GM15510 (cell line): ENCODE measurements around the gene PGF.

Experiments
- POLR2A ChIP-seq: IDR thresholded peaks from 3 replicates; pipeline ENCODE4 v1.6.1; 2011; ENCODE audit warnings: borderline replicate concordance; ENCODE audit not compliant: insufficient read length; ENCODE audit errors: extremely low read depth

The PGF gene

DNA sequence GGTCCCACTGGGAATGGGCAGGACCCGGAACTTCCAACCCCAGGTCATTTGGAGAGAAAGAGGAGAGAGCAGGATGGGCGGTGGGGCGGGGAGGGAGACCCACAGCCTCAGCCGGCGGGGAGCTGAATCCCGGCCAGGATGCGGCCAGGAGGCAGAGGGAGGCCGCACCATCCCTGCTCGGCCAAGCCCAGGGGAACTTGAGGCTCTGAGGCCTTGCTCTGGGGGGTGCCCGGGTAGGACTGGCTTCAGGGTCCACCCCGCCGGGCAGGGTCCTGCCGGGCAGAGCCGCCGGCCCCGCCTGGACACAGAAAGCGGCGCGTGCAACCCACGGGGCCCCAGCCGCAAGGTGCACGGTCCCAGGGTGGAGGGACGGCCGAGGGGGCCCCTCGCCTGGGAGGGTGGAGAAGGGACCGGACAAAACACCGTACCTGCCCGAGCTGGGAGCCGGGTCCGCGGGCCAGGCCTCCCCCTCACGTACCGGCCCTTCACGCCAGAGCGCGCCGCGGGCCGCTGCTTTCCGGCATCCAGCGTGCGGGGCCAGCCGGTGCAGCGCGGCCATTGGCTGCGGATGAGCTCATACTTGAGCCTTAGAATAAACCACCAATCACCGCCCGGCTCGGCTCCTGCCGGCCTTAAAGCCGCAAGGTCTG is 32.5 kb downstream of the PGF start, which contains the start of gene RPS6KL1:
Gene RPS6KL1, minus strand, starts transcription at position 509 of the 650 bp plus-strand sequence. CDS start 1,719 bp downstream, outside the sequence.
- TF ChIP-seq POLR2A = peak; percentile 48

DNA sequence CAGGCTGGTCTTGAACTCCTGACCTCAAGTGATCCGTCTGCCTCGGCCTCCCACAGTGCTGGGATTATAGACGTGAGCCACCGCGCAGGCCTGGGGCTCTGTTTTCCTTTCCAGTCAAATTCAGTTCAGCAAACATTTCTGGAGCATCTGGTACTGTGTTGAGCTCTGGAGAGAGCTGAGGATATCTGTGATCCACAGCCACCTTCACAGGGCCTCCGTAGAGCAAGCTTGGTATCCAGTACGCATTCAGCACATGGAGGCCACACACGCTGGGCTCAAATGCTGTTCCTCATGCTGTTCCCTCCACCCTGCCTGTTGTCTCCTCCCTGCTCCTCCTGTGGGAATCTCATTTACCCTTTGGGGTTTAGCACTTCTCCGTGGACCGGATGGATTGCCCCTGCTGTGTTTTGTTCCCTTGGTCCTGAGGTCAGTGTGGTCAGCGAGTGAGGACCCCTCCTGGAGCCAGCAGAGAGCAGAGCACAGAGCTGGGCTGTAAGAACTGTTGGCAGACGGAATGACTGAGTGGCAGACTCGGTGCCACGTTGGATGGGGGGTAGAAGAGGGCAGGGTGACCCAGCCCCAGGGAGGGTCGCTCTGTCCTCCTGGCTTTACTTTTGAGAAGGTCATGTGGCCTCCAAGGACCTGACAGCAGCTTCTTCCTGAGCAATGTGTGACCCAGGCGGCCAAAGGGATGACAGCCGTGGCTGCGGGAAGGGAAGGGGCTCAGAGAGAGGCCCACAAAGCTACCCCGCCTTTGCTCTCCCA is 33.2 kb downstream of the PGF start:
- no peak for TF ChIP-seq POLR2A

DNA sequence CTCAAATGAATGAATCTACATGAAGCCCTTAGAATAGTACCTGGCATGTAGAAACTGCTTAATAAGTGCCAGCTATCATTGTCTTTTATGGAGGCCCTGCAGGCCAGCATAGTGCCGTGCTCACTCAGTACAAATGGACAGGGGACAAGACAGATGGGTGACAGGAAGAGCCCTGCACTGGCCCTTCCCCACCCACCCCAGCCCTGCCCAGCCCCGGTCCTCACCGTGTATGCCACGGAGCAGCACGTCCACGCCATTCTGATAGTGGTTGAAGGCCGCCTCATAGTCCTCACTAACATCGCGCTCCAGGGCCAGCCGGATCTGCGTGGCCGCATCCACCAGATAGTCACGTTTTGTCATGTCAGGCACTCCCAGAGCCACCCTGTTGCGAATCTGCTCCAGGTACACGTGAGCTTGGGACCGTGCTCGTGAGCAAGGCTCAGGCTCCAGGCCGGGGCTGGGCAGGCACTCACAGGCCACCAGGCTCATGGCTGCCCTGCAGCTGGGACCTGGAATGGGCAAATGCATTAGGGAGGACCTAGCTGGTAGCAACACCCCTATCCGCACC is 34.3 kb downstream of the PGF start:
- TF ChIP-seq POLR2A = no peak

DNA sequence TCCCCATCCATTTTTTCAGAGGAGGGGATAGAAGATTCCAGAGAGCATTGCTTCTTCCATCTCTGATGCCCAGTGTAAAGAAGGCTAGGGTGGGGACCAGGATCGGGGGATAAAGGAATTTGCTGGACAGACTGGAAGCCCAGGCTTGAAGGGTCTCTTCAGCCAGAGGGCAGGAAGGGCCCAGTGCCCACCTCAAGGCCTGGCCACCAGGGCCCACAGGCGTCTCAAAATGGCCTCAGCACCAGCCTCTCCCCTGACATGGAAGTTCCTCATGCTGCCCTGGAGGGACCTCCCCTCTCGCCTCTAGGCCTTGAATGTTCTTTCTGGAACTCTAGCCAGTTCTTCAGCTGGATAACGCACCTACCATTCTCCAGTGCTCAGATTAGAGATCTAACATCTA is 35.1 kb downstream of the PGF start:
- TF ChIP-seq POLR2A = no peak

DNA sequence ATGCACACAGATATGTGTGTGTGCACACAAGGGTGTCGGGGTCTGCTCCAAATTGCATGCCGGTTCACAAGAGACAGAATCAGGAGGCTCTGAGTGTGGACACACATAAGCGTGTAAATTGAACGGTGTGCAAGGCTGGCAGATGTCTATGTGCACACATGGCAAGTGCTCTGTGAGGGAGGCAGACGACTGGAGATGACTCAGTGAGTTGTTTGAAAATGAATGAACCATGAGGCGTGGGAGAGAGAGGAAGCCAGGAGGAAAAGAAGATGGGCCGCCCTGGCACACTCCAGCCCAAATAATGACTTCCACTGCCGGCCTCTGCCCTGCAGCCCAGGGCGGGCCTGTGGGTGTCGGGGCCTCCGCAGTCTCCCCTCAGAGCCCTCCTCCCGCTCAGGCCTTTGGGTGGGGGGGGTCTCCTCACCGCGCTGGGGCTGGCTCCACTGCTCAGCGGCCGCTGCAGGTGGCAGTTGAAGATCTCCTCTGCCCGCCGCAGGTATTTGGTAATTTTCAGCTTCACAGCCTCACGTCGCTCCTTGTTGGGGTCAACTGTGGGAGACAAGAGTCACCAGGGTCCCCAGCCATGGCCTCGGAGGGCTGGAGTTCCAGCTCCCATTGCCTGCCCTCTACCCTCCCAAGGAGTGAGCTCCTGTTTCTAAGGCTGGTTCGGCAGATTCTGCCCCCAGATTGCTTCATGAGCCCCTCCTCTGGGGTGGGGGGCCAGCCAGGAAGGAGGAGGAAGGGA is 35.8 kb downstream of the PGF start:
- no peak for TF ChIP-seq POLR2A

DNA sequence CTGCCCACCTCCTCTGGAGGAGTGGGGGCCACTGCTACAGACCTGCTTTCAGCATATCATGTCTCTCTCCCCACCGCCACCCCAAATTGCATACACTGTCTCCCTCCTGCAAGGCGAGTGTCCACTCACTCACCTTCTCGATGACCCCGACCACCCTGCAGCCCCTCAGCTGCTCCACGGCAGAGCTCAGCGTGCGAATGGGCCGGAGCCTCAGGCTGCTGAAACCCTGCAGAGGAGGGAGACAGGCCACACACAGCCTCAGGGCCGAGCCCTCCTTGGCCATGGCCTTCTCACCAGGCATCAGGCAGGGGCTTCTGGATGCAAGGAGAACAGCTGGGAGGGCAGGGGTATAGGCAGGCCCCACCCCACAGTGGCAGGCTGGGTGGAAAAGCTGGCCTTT is 37.0 kb downstream of the PGF start:
- TF ChIP-seq POLR2A = no peak

DNA sequence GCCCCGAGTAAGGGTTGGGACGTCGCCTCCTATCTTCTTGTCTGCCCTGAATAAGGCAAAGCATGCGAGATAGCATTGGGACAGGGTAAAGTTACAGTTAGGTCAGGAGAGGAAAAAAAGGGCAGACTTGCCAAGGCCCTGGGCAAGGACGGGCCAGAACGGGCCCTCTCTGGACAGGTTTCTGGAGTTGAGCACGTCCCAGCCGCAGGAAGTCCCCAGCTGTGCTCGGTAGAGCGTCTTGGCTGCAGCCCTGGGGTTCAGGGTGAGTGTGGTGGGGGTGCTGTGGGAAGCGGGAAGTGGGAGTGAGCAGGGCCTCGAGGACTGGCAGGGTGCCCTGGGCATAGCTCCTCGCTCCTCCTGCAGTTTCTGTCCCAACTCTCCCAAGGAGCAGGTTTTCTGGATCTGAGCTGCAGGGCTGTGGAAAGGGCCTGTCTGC is 37.7 kb downstream of the PGF start:
- TF ChIP-seq POLR2A = no peak

DNA sequence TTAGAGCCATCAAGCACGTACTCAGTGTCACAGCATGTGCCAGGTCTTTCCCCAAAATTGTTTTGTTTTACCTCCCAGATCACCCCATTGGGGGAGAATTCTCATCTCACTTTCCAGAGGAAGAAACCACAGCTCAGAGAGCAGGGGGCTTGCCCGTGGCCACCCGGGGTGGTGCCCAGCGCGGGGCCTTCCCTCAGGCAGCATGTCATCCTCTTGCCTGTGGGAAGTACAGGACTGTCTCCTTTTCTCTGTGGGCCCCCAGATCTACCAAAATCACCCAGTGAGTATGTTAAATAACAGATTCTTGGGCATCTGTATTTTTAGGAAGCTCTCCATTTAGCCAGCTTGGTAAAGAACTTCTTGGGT is 38.2 kb downstream of the PGF start:
- no peak for TF ChIP-seq POLR2A

DNA sequence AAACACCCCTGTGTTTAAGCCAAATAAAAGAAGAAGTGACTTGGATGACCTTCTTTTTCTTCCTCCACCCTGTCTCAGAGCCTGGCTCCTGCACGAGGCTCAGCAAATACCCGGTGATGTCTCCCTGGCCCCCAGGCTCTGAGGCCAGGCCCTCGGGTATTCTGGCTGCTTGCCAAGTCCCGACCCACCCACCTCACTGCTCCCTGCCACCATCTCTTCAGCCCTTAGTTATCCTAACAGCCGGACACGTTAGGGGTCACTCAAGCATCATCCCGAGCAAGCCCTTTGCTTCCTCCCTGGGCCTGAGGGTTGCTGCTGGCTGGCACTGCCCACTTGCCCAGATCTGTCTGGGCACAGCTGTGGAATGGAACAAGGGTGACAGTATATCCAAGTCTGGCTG is 39.6 kb downstream of the PGF start:
- TF ChIP-seq POLR2A = no peak

DNA sequence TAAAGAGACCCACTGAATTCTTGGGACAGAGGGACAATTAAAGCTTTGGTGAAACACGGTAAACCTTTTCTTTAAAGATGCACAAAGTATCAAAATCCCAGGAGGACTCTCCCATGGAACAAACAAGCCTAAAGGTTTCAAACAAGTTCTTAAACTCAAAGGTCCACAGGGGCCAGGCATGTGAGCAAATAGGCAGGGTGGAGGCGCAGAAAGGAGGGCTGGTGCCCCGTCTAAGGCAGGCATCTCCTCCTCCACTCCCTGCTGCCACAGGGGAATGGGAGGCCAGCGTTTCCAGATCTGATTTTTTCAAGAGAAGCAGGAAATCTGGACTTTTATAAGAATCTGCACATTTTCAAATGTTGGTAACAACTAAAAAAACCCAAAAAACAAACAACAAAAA is 40.0 kb downstream of the PGF start:
- TF ChIP-seq POLR2A = no peak

DNA sequence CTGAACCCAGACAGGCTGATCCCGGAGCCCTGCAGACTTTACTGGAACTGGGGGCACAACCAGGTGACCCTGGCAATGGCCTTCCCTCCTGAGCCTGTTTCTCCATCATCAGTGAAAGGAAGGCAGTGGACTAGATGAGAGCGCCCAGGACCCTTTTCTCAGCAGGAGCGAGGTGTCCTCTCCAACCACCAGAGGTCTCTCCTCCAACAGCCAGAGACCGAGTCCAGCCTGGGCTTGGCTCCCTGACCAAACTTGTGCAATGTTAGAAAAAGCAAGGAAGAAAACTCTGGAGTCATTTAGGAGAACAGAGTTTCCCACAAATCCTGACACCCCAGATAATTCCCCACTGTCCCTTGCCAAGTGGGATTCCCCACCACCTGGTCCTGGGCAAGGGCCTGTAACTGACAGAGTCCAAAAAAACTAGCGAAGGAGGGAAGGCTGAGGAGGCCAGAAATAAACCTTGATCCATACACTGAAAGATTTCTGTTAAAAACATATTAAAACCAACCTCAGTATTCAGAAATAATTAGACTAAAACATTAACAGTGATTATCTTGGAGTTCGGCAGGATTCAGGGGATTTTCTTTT is 41.3 kb downstream of the PGF start:
- TF ChIP-seq POLR2A = no peak

DNA sequence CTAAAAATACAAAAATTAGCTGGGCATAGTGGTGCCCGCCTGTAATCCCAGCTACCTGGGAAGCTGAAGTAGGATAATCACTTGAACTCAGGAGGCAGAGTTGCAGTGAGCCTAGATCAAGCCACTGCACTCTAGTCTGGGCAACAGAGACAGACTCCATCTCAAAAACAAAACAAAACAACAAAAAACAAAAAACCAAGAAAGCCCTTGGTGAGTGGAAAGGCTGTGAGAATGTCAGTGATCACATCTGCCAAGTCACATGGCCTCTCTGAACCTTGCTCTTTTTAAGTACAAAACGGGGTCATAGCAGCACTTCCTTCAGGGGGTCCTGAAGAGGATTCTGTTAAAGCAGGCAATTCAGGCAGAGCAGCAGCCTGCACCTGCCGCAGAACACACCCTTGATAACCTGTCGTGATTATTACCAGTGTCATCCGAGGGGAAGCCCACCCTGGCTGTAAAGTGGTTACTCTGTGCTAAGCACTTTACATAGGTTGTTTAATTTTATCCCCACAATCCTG is 41.9 kb downstream of the PGF start:
- no peak for TF ChIP-seq POLR2A

DNA sequence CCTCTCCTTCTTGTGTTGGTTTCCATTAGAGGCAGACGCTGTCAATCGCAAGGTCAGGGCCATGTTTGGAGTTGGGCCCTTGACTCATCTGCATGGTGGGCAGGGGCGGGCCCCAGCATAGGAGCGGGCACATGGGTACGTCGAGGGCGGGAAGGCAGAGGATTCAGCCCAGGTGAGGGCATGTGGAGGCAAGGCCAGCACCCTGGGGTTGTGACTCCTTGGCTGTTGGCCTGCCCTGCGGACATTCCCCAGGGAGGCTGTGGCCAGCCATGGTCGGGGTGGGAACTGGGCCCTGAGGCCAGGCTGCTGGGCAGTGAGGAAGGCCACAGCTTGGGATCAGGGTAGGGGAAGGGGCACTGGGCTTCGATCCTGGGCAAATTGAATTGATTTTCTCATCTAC is 42.6 kb downstream of the PGF start:
- TF ChIP-seq POLR2A = no peak

DNA sequence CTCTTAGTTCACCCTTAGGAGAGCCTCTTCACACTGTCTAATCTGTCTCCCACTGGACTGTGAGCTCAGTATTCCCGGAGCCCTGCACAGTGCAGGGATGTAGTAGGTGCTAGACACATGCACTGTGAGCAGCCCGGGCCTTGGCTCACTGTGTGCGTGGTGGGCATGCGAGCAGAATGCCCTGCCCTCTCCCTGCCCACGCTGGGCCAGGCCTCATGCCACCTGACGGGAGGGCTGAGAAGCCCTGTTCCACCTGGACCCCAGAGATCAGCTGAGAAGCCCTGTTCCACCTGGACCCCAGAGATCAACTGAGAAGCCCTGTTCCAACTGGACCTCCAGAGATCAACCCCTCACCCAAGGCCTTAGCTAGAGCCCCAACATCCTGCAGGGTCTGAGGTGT is 43.3 kb downstream of the PGF start:
- TF ChIP-seq POLR2A = no peak

DNA sequence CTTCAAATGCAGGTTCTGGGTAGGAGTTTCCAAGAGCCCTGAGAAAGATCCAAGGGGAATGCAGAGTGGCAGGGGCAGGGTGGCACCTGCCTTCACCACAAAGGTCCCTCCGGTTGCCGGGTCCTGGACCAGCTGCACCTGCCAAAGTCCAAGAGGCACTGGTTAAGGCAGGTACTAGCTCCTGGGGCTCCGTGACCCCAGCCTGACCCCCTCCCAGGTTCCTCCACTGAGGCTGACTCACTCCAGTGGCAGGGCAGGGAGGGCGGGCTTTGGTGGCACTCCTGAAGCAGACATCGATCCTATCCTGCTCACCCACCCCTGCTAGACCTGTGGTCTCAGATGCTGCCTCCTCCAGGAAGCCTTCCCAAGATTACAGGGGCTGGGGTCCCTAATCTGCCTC is 43.7 kb downstream of the PGF start:
- TF ChIP-seq POLR2A = no peak
